NOMO-1 treated with dmso at 0.1 percent for 144 hours (cell line): ENCODE measurements around the gene XAB2.

Experiments
- DNase-seq: peaks from one replicate; lab custom pipeline; 2025; ENCODE audit not compliant: unreplicated experiment; lab: John Stamatoyannopoulos, UW

XAB2 gene

DNA sequence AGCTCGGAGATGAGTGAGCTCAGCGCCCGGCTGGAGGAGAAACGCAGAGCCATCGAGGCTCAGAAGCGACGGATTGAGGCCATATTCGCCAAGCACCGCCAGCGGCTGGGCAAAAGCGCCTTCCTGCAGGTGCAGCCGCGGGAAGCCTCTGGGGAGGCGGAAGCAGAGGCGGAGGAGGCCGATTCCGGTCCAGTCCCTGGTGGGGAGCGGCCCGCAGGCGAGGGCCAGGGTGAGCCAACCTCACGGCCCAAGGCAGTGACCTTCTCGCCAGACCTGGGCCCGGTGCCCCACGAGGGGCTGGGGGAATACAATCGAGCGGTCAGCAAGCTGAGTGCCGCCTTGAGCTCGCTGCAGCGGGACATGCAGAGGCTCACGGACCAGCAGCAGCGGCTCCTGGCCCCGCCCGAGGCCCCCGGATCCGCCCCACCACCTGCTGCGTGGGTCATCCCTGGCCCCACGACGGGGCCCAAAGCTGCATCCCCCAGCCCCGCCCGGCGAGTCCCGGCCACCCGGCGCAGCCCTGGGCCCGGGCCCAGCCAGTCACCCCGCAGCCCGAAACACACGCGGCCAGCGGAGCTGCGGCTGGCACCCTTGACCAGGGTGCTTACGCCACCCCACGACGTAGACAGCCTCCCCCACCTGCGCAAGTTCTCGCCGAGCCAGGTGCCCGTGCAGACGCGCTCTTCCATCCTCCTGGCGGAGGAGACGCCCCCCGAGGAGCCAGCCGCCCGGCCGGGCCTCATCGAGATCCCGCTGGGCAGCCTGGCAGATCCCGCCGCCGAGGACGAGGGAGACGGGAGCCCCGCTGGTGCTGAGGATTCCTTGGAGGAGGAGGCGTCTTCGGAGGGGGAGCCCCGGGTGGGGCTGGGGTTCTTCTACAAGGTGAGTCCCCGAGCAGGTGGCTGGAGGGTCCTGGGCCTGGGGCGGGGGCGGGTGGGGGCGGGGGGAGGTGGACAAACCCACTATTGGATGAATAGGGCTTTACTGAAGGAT lies 16.8 kb downstream of the XAB2 start:
- DNase-seq, result no peak

DNA sequence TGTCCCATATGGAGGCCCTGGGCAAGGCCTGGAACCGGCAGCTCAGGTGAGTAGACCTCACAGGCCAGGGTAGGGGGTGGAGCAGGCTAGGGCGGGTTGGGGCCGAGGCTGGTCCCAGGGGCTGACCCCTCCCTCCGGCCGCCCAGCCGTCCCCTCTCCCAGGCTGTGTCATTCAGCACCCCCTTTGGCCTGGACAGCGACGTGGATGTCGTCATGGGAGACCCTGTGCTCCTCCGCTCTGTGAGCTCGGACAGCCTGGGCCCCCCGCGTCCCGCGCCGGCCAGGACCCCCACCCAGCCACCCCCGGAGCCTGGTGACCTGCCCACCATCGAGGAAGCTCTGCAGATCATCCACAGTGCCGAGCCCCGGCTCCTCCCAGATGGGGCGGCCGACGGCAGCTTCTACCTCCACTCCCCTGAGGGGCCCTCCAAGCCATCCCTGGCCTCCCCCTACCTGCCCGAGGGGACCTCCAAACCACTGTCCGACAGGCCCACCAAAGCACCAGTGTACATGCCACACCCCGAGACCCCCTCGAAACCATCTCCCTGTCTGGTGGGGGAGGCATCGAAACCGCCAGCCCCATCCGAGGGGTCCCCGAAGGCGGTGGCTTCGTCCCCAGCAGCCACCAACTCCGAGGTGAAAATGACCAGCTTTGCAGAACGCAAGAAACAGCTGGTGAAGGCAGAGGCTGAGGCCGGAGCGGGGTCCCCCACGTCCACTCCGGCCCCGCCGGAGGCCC lies 17.6 kb downstream of the XAB2 start:
- no peak for DNase-seq

DNA sequence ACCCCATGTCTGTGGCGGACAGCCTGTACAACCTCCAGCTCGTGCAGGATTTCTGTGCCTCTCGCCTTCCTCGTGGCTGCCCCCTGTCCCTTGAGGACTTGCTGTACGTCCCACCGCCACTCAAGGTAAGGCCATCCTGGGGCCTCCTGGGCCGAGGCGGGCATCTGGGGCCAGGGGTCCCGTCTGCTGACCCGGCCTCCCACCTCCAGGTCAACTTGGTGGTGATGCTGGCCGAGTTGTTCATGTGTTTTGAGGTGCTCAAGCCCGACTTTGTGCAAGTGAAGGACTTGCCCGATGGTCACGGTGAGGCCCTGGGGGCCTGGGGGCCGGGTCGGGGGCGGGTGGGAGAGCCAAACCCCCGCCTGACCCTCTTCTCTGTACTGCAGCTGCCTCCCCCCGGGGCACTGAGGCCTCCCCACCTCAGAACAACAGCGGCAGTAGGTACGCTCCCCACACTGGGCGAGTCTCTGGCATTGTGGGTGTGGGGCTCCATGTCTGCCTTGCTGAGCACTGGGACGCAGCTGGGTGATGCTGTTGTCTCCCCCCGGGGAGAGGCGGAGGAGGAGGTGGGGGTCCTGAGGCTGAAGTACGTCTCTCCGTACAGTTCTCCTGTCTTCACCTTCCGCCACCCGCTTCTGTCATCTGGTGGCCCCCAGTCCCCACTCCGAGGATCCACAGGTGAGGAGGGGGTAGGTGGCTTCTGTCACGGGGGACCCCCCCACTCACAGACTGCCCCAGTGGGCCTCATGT lies 18.7 kb downstream of the XAB2 start:
- DNase-seq, result no peak

DNA sequence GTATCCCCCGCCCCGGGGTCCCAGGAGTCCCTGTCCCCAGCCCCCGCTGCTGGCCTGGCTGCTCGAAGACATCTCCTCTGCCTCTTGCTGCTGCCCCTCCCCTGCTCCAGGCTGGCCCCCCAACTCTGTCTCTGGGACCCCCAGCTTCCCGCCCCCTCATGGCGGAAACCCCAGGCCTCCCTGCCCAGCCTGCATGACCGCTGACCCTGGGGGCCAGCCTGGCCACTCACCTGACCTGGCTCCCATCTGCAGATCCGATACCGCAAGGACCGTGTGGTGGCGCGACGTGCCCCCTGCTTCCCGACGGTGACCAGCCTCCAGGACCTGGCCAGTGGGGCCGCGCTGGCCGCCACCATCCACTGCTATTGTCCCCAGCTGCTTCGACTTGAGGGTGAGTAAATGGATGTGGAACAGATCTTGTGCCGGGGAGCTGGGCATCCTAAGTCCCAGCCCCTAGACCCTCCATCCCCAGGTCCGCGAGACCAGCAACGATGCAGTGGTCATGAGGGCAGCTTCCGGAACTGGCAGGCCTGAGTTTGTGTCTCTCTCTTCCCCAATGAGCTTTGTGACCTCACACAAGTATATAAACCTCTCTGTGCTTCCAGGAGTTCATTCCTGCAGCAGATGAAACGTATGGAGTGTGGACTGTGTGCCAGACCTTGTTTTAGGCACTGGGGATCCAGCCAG lies 21.3 kb downstream of the XAB2 start:
- DNase-seq, result no peak

DNA sequence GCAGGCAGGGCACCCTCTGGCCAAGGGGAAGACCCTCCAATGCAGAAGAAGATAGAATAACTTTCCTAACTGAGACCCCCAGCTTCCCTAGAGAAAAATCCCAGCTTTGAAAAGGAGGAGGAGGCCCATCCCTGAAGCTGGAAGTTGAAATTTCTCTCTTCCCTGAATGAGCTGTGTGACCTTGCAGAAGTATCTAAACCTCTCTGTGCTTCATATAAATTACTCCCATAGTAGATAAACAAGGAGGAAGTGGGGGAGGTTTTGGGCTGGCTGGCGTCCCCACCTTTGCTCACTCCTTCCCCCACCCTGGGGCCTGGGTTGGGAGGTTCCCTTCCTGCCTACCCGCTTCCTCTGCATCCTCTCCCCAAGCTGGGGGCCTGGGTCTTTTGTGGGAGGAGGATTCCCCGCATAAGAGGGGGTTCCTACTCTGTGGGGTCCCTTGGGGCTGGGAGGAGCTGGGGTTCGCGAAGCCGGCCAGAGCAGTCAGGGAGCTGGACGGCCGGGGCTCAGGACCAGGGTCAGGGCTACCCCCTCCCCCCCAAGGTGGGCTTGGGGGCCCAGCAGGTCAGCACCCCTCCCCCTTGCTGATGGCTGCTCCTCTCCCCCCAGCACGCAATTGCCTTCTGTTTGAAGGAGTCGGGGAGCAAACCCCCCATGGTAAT lies 22.0 kb downstream of the XAB2 start:
- DNase-seq, result no peak

DNA sequence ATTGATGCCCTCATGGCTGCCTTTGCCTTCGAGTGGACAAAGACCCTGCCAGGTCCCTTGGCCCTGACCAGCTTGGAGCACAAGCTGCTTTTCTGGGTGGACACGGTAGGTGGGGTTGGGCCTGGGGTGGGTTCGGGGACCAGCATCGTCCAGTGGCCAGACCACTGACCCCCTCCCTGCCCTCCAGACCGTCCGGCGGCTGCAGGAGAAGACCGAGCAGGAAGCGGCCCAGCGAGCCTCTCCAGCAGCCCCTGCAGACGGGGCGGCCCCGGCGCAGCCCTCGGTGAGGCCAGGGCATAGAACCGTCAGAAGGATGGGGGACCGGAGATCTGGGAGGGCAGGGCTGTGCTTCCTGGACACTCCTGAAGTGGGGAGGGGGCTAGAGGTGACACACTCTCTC lies 23.1 kb downstream of the XAB2 start:
- DNase-seq, result no peak

DNA sequence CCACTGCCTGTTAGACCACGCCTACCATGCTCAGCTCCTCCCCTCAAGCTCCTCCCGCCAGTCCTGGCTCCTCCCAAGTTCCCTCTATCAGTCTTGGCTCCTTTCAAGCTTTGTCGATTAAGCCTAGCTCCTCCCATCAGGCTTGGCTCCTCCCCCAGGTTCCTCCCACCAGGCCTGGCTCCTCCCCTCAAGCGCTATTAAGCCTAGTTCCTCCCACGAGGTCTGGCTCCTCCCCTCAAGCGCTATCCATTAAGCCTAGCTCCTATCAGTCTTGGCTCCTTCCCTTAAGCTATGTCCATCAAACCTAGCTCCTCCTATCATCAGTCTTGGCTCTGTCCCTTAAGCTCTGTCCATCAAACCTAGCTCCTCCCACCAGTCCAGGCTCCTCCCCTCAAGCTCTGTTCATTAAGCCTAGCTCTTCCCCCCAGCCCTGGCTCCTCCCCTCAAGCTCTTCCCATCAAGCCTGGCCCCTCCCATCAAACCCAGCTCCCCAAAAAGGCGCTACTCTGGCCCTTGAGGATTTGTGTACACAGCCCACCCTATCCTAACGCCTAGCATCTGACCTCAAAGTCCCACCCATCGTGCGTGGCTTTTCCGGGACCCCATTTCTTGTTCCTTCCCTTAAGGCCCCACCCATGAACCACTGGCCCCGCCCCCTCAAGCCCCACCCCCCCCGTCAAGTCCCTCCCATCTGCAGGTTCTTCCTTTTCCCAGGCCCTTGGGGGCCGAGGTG lies 23.7 kb downstream of the XAB2 start:
- no peak for DNase-seq

DNA sequence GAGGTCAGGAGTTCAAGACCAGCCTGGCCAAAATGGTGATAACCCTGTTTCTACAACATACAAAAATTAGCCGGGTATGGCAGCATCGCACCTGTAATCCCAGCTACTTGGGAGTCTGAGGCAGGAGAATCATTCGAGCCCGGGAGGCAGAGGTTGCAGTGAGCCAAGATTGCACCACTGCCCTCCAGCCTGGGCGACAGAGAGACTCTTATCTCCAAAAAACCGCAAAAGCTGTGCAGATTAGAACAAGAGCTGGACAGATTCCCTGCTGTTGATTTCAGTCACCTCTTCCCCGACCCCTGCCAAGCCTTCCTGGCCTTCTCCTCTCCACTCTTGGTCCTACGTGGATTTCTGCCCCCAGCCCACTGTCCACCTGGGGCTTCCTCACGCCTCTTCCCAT lies 25.4 kb downstream of the XAB2 start:
- DNase-seq, result no peak

DNA sequence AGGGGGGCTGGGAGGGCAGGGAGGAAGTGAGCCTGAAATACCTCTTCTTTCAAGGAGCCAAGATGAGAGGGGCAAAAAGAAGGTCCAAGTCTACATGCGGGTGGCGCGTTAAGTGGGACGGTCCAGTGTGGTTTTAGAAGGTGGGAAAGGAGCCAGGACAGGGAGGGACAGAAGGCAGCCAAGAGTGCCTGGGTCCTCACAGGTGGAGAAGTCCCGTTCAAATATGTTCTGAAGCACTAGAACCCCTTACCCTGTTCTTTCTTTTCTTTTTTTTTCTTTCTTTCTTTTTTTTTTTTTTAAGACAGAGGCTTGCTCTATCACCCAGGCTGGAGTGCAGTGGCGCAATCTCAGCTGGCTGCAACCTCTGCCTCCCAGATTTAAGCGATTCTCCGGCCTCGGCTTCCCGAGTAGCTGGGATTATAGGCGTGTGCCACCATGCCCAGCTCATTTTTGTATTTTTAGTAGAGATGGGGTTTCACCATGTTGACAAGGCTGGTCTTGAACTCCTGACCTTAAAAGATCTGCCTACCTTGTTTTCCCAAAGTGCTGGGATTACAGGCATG lies 26.3 kb downstream of the XAB2 start:
- no peak for DNase-seq

DNA sequence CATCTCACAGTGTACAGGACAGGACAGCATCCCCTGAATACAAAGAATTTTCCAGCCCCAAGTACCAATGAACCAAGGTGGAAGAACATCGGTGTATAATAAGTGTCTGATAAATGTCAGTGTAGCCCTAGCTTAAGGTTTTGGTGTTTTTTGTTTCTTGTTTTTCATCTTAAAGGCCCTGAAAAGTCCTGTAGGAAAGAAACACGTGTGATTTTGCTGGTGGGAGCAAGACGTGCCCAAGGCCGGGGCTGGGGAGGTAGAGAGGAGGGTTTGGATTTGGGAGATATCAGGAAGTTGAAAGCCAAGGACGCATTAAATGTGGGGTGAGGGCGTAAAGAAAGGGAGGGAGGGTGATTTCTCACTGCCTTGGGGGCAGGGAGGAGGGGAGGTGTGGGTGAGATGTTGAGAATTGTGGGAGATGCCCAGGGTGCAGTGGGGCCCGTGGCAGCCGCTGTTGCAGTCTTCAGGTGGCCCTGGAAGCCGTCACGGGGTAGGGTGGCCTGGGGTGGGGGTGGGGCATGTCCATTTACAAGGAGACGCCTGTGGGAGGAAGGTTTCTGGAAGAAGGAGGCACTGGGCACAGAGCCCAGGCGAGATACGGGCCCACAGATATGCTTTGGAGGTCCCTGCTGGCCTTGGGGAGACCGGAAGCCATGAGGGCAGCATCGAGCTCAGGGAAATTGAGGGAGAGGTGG lies 27.0 kb downstream of the XAB2 start:
- DNase-seq, result no peak

DNA sequence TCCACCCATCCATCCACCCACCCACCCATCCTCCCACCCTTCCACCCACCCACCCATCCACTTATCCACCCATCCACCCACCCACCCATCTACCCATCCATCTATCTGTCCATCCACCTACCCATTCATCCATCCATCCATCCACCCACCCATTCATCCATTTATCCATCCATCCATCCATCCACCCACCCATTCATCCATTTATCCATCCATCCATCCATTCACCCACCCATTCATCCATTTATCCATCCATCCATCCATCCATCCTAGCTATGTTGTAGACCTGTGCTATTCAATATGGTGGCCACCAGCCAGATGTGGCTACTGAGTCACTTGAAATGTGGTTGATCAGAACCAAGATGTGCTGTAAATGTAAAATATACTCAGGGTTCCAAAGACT lies 28.6 kb downstream of the XAB2 start:
- DNase-seq, result no peak

DNA sequence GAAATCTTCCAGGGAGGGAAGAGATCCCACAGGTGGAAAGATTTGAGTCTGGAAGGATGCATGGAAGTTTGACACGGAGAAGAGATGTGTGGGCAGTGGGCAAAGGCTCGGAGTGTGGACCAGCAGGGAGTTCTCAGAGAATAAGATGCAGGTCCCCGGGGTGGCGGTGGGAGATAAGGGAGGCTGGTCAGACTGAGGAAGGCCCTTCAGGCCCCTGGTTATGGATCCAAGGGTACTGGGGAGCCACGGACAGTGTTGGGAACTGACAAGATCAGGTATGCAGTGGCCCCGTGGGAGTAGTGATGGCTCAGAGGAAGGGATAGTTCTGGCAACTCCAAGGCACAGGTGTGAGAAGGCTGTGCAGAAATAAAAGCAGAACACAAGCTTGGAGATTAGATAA lies 31.2 kb downstream of the XAB2 start:
- DNase-seq, result no peak

DNA sequence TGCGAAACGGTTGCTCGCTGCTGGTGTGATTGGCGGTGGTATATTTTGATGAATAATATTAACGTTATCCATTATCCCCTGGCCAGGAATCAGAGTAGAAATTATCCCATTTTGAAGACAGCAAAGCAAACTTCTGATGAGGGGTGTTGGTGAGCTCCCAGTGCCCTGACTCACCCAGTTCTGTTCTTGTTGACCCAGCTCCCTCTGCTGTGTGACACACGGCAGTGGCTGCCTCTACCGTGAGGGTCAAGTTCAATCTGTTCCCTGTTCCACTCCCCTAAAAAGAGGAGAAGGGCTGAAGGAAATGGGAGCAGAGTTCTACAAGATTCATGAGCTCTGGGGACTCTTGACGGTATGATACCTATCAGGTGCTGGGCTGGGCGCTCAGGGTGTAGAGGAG lies 31.7 kb downstream of the XAB2 start:
- DNase-seq, result no peak

DNA sequence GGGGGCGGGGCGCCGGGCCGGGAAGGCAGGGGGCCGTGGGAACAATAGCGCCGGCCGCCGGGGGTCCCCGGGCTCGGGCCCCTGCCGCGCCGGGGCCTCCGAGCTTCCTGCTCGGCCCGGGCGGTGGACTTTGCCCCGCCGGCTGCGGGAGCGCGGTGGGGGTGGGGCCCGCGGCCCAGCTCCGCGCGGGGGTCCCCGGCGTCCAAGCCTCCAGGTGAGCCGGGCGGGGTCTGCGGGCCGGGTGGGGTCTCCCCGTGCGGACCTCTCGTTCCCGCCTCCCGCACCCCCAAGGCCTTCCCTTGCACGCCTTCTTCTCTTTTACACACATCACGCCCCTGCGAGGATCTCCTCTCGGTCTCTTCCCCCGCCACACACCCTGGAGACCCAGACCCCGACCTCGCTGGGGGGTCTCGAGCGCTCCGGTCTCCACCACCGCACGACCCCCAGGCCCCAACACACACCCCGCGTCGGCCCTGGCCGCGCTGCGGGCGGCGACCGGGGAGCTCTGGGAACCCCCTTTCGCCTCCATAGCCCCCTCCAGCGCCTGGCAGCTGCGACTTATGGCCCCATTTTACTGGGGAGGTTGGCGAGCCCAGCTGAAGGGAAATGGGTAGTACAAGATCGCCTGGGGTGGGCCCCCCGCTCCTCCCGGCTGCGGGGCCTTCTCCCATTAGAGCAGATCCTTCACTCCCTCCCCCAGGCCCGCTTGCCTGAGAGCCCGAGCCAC lies 33.0 kb downstream of the XAB2 start:
- no peak for DNase-seq

DNA sequence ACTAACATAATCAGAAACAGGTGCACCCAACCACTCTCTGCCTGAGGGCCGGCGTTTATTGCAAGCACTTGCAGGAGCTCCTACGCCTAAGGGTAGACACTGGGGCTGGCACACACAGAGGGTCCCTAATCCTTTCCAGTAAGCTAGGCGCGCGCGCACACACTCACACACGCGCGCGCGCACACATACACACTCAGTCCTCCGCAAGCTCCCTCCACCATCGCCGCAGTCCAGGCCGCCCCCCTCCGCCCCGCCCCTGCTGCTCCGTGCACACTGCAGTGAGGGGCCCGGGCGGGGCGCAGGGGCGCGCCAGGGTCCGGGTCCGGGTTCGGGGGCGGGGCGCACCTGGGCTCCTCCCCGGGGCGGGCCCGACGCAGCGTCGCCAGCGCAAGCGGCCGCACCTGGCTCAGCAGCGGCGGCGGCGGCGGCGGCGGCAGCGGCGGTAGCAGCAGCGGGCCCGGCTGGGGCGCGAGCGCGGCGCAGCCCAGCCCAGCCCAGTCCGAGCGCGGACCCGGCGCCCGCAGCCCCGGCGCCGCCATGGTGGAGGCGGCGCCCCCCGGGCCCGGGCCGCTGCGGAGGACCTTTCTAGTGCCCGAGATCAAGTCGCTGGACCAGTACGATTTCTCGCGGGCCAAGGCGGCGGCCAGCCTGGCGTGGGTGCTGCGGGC lies 33.7 kb downstream of the XAB2 start, which contains the start of gene CAMSAP3:
TSS of gene CAMSAP3 (plus strand) at position 398 of the 668 bp plus-strand sequence. CDS start at position 538, 140 bp downstream.
- DNase-seq, result peak; percentile 20

DNA sequence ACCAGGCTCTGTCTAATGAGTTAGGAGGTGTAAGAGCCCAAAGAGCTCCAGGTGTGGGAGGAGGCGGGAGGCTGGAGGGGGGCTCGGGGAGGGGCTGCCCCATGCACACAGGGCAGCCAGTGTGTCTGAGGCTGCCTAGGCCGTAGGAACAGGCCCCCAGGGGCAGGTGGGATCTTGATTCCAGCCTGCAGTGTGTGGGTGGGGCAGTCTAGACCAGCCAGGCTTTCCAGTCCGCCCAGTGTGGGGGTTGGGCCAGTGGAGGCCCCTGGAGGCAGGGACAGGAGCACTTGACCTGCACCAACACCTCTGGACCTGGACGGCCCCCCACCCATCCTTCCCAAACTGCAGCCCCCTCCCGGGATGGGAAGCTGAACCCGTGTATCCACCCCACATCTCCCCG lies 39.1 kb downstream of the XAB2 start:
- no peak for DNase-seq

DNA sequence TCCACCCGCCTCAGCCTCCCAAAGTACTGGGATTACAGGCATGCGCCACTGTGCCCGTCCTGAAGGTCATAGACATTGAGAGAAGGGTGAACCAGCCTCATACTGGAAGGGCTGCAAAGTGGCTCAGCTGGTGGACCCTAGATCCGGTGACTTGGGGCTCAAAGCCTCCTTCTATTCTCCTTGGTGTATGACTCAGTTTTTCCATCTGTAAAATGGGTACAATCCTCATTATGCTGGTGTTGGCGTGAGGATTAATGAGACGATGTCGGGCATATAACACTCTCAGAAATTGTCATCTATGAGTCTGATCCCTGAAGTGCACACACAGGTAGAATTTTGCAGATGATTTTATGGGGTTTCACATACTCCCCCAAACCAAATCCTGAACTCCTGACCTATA lies 39.5 kb downstream of the XAB2 start:
- DNase-seq, result no peak
